Stimulated activated memory B cell treated with anti-CD40 and anti-IgM and Interleukin-4, amounts not matched to agents 10 μg/mL and 1 μg/mL and 100 μg/mL, for 72 hours (primary cell): ENCODE data around the gene SLC12A7.

Source experiments
- ATAC-seq: fragments of 150-1000 bp; cut with Tn5 transposase; 2 replicates; pipeline ENCODE4 v1.10.0; 2021
- H3K27ac Mint-ChIP-seq: one replicate; pipeline ENCODE4 v1.8.0; 2022; ENCODE audit warnings: mild to moderate bottlenecking, mixed read lengths
- H3K27me3 Mint-ChIP-seq: one replicate; pipeline ENCODE4 v1.8.0; 2022; ENCODE audit warnings: mixed read lengths
- H3K36me3 Mint-ChIP-seq: one replicate; pipeline ENCODE4 v1.8.0; 2022; ENCODE audit warnings: mixed read lengths
- H3K4me1 Mint-ChIP-seq: one replicate; pipeline ENCODE4 v1.8.0; 2022; ENCODE audit warnings: mixed read lengths
- H3K4me3 Mint-ChIP-seq: one replicate; pipeline ENCODE4 v1.8.0; 2022; ENCODE audit warnings: mild to moderate bottlenecking, moderate library complexity, mixed read lengths
- H3K9me3 Mint-ChIP-seq: one replicate; pipeline ENCODE4 v1.8.0; 2022; ENCODE audit warnings: mixed read lengths

SLC12A7 gene

GRCh38 chr5:1055896-1056610 is 55.8 kb downstream of the SLC12A7 start:
- ATAC-seq = no peak
- no peaks in the 10 kb centered on the region for H3K9me3 Mint-ChIP-seq
- no peaks in the 10 kb centered on the region for H3K4me1 Mint-ChIP-seq
- peaks cover 24% of the 10 kb centered on the region for H3K36me3 Mint-ChIP-seq
- no peaks in the 10 kb centered on the region for H3K27me3 Mint-ChIP-seq
- H3K27ac Mint-ChIP-seq = no peak overlapping the region
- H3K4me3 Mint-ChIP-seq = no peak overlapping the region

- Mint-ChIP-seq H3K27ac (no peak overlapping the region), H3K9me3 (no peaks in the 10 kb centered on the region), H3K36me3 (peaks cover 24% of the 10 kb centered on the region), H3K27me3 (no peaks in the 10 kb centered on the region), H3K4me3 (no peak overlapping the region), H3K4me1 (no peaks in the 10 kb centered on the region)
- ATAC-seq = no peak
These were observed 56.8 kb downstream of the SLC12A7 start for GRCh38 chr5:1054799-1055775.

GRCh38 chr5:1054018-1054798 is 57.7 kb downstream of the SLC12A7 start:
- Mint-ChIP-seq H3K9me3 (no peaks in the 10 kb centered on the region), H3K4me1 (no peaks in the 10 kb centered on the region), H3K27me3 (no peaks in the 10 kb centered on the region), H3K27ac (no peak overlapping the region), H3K36me3 (peaks cover 21% of the 10 kb centered on the region), H3K4me3 (no peak overlapping the region)
- no peak for ATAC-seq

- Mint-ChIP-seq H3K4me1 (no peaks in the 10 kb centered on the region), H3K4me3 (no peak overlapping the region), H3K36me3 (peaks cover 14% of the 10 kb centered on the region), H3K27me3 (no peaks in the 10 kb centered on the region), H3K9me3 (peaks cover under 1% of the 10 kb centered on the region), H3K27ac (no peak overlapping the region)
- no peak for ATAC-seq
These were observed 58.4 kb downstream of the SLC12A7 start for GRCh38 chr5:1053391-1054017.

GRCh38 chr5:1052641-1053390 is 59.0 kb downstream of the SLC12A7 start:
- Mint-ChIP-seq H3K4me3 (no peak overlapping the region), H3K36me3 (peaks cover 12% of the 10 kb centered on the region), H3K27me3 (no peaks in the 10 kb centered on the region), H3K9me3 (peaks cover 8% of the 10 kb centered on the region), H3K27ac (no peak overlapping the region), H3K4me1 (no peaks in the 10 kb centered on the region)
- ATAC-seq = no peak

- H3K27me3 Mint-ChIP-seq = no peaks in the 10 kb centered on the region
- no peaks in the 10 kb centered on the region for H3K4me1 Mint-ChIP-seq
- H3K36me3 Mint-ChIP-seq = peaks cover 12% of the 10 kb centered on the region
- no peak overlapping the region for H3K4me3 Mint-ChIP-seq
- ATAC-seq = no peak
- peaks cover 15% of the 10 kb centered on the region for H3K9me3 Mint-ChIP-seq
- no peak overlapping the region for H3K27ac Mint-ChIP-seq
These were observed 59.8 kb downstream of the SLC12A7 start for GRCh38 chr5:1052076-1052475.

GRCh38 chr5:1051366-1051720 is 60.5 kb downstream of the SLC12A7 start:
- no peak overlapping the region for H3K4me3 Mint-ChIP-seq
- H3K27me3 Mint-ChIP-seq = no peaks in the 10 kb centered on the region
- H3K4me1 Mint-ChIP-seq = no peaks in the 10 kb centered on the region
- ATAC-seq = no peak
- H3K27ac Mint-ChIP-seq = no peak overlapping the region
- H3K9me3 Mint-ChIP-seq = peaks cover 22% of the 10 kb centered on the region
- peaks cover 12% of the 10 kb centered on the region for H3K36me3 Mint-ChIP-seq

GRCh38 chr5:1050423-1051365 is 61.2 kb downstream of the SLC12A7 start:
- Mint-ChIP-seq H3K4me3 (no peak overlapping the region), H3K9me3 (peaks cover 29% of the 10 kb centered on the region), H3K27ac (no peak overlapping the region), H3K4me1 (peaks cover under 1% of the 10 kb centered on the region), H3K27me3 (no peaks in the 10 kb centered on the region), H3K36me3 (peaks cover 8% of the 10 kb centered on the region)
- peak; percentile 31 for ATAC-seq

GRCh38 chr5:1048861-1049838 is 62.7 kb downstream of the SLC12A7 start:
- Mint-ChIP-seq H3K27me3 (no peaks in the 10 kb centered on the region), H3K4me1 (peaks cover 11% of the 10 kb centered on the region), H3K36me3 (peaks cover 8% of the 10 kb centered on the region), H3K4me3 (no peak overlapping the region), H3K27ac (no peak overlapping the region), H3K9me3 (peaks cover 44% of the 10 kb centered on the region)
- ATAC-seq = no peak

- Mint-ChIP-seq H3K27me3 (no peaks in the 10 kb centered on the region), H3K9me3 (peaks cover 53% of the 10 kb centered on the region), H3K4me1 (peaks cover 11% of the 10 kb centered on the region), H3K4me3 (no peak overlapping the region), H3K36me3 (peaks cover 8% of the 10 kb centered on the region), H3K27ac (no peak overlapping the region)
- no peak for ATAC-seq
These were observed 63.6 kb downstream of the SLC12A7 start for GRCh38 chr5:1048162-1048721.

- H3K4me3 Mint-ChIP-seq = no peak overlapping the region
- peaks cover 11% of the 10 kb centered on the region for H3K4me1 Mint-ChIP-seq
- peaks cover 61% of the 10 kb centered on the region for H3K9me3 Mint-ChIP-seq
- no peak overlapping the region for H3K27ac Mint-ChIP-seq
- peaks cover 6% of the 10 kb centered on the region for H3K36me3 Mint-ChIP-seq
- no peaks in the 10 kb centered on the region for H3K27me3 Mint-ChIP-seq
- ATAC-seq = no peak
These were observed 64.4 kb downstream of the SLC12A7 start for GRCh38 chr5:1047332-1047965.

- Mint-ChIP-seq H3K4me3 (no peak overlapping the region), H3K36me3 (no peaks in the 10 kb centered on the region), H3K27me3 (no peaks in the 10 kb centered on the region), H3K9me3 (peaks cover 75% of the 10 kb centered on the region), H3K27ac (no peak overlapping the region), H3K4me1 (peaks cover 11% of the 10 kb centered on the region)
- no peak for ATAC-seq
These were observed 65.8 kb downstream of the SLC12A7 start for GRCh38 chr5:1045960-1046560.
